AG20443 (cell line): ENCODE results near the gene FN3K.

Experiments used
- DNase-seq: peaks from one replicate; pipeline ENCODE4 v3.0.0; 2012; ENCODE audit warnings: low spot score, mixed read lengths

The FN3K gene

GRCh38 chr17:82795615-82796014 is 60.2 kb downstream of the FN3K start:
- no peak for DNase-seq

GRCh38 chr17:82797061-82797460 is 61.6 kb downstream of the FN3K start:
- DNase-seq: no peak

DNA sequence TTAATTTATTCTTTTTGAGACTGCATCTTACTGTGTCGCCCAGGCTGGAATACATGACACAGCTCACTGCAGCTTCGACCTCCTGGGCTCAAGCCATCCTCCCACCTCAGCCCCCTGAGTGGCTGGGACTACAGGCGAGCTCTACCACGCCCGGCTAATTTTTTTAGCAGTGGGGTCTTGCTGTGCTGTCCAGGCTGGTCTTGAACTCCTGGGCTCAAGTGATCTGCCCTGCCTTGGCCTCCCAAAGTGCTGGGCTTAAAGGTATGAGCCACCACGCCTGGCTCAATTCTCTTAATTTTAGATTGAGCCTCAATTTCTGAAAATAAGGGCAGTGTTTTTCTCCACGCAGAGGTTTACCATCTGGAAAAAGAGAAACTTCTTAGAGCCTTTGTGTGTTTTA is 63.3 kb downstream of the FN3K start:
- DNase-seq: no peak

DNA sequence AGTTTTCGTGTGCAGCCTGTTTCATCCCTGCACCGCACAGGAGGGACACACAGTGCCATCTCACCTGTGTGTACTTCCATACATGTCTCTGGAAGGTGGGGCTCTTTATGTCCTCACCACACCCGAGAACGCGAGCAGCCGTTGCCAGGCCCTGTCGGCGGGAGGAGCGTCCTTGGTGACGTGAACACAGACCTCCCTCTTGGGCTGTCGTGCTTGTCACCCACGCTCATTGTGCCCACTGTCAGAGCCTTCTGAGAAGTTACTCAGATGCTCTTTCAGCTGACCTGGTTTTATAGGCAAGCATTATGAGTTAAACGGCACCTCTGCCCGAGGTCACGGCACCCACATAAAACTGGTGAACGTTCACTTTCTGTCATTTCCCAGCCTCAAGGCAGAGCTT is 64.2 kb downstream of the FN3K start:
- DNase-seq: no peak
